Embryonic facial prominence (tissue), 1 donor: ENCODE measurements around the gene RELT.

Source experiments
- DNase-seq: peaks from one replicate; pipeline ENCODE4 v3.0.0-alpha.2; 2016; ENCODE audit errors: extremely low spot score

RELT gene

GRCh38 chr11:73392108-73393010 lies 16.2 kb downstream of the RELT start:
- no peak for DNase-seq

GRCh38 chr11:73393011-73393380 lies 16.8 kb downstream of the RELT start:
- no peak for DNase-seq

GRCh38 chr11:73393479-73394415 lies 17.5 kb downstream of the RELT start:
- DNase-seq, result no peak

- DNase-seq, result no peak
Measured at GRCh38 chr11:73394416-73395296, 18.5 kb downstream of the RELT start.

GRCh38 chr11:73395297-73396208 lies 19.4 kb downstream of the RELT start:
- no peak for DNase-seq

GRCh38 chr11:73396251-73396930 lies 20.2 kb downstream of the RELT start:
- no peak for DNase-seq

- DNase-seq, result no peak
Measured at GRCh38 chr11:73396985-73397384, 20.8 kb downstream of the RELT start.

GRCh38 chr11:73397468-73398131 lies 21.4 kb downstream of the RELT start:
- DNase-seq, result no peak

GRCh38 chr11:73398132-73398526 lies 21.9 kb downstream of the RELT start:
- DNase-seq, result no peak

GRCh38 chr11:73398721-73399120 lies 22.5 kb downstream of the RELT start:
- DNase-seq, result no peak

- DNase-seq, result no peak
Measured at GRCh38 chr11:73399159-73399590, 23.0 kb downstream of the RELT start.

GRCh38 chr11:73399636-73400035 lies 23.4 kb downstream of the RELT start:
- DNase-seq, result no peak

GRCh38 chr11:73400293-73400692 lies 24.1 kb downstream of the RELT start:
- no peak for DNase-seq

GRCh38 chr11:73401217-73401923 lies 25.2 kb downstream of the RELT start:
- DNase-seq, result no peak

- no peak for DNase-seq
Measured at GRCh38 chr11:73401924-73402833, 26.0 kb downstream of the RELT start.

- no peak for DNase-seq
Measured at GRCh38 chr11:73402834-73403185, 26.6 kb downstream of the RELT start.

GRCh38 chr11:73403541-73403940 lies 27.3 kb downstream of the RELT start:
- no peak for DNase-seq

GRCh38 chr11:73404048-73404447 lies 27.8 kb downstream of the RELT start:
- no peak for DNase-seq
